ENCODE measurements around the gene LDLRAD2.
A peak's percentile ranks its signal among the peaks of the same experiment; 100 is the strongest.
"Not testable (repeated sequence)": the region's sequence is repeated elsewhere in the genome, so short reads cannot be mapped to it uniquely, and the experiment has no call there.

Gene LDLRAD2, protein sequence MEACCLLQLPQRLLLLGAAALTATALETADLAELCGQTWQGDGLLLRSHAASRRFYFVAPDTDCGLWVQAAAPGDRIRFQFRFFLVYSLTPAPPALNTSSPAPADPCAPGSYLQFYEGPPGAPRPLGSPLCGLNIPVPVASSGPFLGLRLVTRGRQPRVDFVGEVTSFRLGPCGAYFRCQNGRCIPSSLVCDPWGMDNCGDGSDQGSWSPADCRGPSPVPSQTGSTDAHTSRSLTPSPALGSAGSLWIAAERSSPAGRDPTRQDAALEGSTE

DNA sequence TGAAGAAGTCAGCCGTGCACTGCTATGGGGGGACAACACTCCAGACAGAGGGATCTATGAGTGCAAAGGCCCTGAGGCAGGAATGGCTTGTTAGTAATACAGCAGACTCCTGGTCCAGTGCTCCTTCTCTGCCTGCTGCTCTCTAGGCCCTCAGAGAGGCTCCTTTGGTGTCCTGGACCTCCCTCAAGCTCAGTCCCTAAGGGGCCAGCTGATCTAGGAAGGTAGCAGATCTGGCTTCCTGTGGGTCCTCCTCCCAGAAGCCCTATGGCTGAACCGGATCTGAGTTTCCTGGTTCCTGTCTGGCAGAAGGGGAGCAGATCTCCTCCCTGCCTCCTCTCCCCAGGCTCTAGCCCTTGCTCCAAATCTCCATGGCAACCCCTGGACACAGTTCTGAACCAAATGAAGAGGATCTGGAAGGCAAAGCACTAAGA lies at the start of gene LDLRAD2:
LDLRAD2 (plus strand) TSS at position 391 of the 431 bp plus-strand sequence. CDS start 187 bp downstream, outside the sequence.
- peak; percentile 28 for DNase-seq (ENCODE audit: low read depth)

DNA sequence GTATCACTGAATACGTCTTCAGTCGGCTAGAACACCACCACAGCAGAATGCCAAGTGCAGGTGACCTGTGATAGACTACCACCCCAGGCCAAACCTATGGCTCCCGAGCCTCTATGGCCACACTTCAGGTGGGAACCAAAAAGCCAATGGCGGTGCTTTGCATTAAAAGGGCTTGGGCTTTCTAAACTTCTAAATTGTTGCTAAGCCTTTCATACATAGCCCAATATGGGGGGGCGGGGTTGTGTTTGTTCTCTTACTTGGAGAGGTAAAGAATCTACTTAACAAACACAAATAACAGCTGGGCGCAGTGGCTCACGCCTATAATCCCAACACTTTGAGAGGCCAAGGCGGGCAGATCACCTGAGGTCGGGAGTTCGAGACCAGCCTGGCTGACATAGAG lies 48.8 kb upstream of the LDLRAD2 start:
- DNase-seq (ENCODE audit: low read depth): no peak

DNA sequence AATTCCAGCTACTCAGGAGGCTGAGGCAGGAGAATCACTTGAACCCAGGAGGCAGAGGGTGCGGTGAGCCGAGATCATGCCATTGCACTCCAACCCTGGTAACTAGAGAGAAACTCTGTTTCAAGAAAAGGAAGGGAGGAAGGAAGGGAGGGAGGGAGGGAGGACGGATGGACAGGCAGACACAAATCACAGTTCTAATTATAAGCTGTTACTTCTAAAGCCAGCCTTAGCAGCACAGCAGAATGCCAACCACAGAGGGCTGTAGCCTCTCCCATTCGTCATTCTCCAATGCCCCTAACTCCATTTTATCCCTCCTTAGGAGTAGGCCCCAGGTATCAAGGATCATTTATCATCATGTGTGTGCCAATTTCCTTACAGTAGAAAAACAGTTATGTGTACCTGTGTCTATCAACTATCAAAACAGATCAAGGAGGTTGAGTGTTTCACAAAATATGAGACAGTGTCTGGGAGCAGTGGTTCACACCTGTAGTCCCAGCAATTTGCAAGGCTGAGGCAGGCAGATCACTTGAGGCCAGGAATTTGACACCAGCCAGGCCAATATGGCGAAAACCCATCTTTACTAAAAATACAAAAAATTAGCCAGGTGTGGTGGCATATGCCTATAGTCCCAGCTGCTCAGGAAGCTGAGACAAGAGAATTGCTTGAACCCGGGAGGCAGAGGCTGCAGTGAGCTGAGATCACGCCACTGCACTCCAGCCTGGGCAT lies 48.2 kb upstream of the LDLRAD2 start:
- DNase-seq (ENCODE audit: low read depth): no peak

DNA sequence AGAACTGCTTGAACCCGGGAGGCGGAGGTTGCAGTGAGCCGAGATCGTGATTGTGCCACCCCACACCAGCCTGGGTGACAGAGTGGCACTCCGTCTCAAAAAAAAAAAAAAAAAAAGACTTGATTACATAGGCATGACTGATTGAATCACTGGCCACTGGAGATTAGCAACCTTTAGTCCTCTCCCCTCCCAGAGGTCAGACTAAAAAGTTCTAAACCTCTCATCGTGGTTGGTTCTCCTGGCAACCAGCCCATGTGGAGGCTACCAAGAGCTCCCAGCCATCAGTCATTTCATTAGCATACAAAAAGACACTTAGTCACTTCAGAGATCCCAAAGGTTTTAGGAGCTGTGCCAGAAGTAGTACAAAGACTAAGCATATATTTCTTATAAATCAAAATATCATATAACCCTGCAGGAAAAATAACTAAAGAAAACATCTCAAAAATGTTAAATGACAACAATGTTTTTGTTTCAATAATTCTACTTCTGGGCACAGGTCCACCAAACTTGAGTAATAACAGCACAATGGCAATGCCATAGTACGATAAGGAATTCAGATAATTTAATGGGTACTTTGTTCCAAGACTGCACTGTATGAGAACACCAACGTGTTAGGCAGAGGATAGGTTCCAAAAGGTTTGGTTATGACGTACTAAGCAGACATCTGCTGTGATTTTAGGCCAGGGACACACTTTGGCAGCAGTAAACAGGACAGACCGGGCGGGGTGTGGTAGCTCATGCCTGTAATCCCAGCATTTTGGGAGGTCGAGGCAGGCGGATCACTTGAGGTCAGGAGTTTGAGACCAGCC lies 47.2 kb upstream of the LDLRAD2 start:
- DNase-seq (ENCODE audit: low read depth): peak; percentile 90

DNA sequence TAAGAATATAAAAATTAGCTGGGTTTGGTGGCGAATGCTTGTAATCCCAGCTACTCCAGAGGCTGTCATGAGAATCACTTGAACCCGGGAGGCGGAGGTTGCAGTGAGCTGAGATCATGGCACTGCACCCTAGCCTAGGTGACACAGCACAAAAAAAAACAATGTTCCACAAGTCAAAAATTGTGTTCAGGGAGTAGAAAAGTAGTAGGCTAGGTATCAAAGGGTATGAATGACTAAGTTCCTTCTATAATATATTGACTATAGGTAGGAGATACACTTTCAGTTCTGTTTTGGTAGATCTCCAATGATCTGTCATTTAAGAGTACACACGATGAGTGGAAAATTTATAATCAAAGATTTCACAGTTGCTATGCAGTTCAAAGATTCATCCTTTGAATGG lies 45.9 kb upstream of the LDLRAD2 start:
- no peak for DNase-seq (ENCODE audit: low read depth)

DNA sequence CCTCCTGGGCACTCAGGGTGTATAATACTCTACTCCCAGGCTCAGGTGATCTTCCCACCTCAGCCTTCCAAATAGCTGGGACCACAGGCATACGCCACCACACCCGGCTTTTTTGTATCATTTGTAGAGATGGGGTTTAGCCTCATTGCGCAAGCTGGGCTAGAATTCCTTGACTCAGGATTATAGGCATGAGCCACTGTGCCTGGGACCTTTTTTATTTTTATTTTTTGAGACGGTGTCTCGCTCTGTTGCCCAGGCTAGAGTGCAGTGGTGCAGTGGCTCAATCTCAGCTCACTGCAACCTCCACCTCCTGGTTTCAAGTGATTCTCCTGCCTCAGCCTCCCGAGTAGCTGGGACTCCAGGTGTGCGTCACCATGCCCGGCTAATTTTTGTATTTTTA lies 45.0 kb upstream of the LDLRAD2 start:
- not testable (repeated sequence) for DNase-seq (ENCODE audit: low read depth)

DNA sequence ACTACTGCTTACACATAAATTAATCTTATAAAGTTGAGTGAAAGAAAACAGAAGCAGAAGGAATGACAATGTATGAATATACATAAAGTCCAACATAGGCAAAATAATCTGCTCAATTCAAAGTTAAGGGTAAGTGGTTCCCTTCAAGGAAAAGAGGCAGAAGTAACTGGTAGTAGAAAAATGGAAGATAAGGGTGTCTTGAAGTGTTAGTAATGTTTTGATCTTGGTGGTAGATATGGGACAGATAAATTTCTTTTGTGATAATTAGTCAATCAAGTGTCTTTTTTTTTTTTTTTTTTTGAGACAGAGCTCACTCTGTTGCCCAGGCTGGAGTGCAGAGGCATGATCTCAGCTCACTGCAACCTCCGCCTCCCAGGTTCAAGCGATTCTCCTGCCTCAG lies 41.9 kb upstream of the LDLRAD2 start:
- no peak for DNase-seq (ENCODE audit: low read depth)

DNA sequence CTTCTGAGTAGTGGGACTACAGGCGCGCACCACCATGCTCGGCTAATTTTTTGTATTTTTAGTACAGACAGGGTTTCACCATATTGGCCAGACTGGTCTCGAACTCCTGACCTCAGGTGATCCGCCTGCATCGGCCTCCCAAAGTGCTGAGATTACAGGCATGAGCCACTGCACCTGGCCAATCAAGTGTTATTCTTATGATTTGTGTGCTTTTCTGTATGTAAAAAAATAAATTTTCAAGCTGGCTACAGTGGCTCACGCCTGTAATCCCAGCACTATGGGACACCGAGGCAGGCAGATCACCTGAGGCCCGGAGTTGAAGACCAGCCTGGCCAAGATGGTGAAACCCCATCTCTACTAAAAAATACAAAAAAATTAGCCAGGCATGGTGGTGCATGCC lies 41.5 kb upstream of the LDLRAD2 start:
- not testable (repeated sequence) for DNase-seq (ENCODE audit: low read depth)

DNA sequence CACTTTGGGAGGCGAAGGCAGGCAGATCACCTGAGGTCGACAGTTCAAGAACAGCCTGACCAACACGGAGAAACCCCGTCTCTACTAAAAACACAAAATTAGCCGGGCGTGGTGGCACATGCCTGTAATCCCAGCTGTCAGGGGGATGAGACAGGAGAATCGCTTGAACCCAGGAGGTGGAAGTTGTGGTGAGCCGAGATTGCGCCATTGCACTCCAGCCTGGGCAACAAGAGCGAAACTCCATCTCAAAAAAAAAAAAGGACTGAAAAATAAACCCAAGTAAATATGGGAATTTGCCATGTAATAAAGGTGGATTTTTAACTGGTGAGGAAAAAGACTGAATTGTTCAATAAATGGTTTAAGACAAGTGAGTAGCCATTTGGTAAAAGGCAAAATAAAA lies 40.4 kb upstream of the LDLRAD2 start:
- not testable (repeated sequence) for DNase-seq (ENCODE audit: low read depth)

DNA sequence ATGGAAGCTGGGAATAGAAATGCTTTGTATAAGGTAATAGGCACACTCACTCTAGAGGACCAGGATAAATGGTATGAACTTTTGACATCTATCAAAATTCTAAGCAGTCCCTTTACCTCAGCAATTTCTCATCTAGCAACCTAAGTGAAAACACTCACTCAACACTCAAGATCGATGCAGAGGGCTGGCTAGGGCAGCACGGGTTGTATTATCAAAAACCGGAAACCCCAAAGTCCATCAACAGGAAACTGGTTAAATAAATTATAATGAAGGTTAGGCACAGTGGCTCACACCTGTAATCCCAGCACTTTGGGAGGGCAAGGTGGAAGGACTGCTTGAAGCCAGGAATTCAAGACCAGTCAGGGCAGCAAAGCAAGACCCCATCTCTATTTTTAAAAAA lies 38.5 kb upstream of the LDLRAD2 start:
- DNase-seq (ENCODE audit: low read depth): no peak

DNA sequence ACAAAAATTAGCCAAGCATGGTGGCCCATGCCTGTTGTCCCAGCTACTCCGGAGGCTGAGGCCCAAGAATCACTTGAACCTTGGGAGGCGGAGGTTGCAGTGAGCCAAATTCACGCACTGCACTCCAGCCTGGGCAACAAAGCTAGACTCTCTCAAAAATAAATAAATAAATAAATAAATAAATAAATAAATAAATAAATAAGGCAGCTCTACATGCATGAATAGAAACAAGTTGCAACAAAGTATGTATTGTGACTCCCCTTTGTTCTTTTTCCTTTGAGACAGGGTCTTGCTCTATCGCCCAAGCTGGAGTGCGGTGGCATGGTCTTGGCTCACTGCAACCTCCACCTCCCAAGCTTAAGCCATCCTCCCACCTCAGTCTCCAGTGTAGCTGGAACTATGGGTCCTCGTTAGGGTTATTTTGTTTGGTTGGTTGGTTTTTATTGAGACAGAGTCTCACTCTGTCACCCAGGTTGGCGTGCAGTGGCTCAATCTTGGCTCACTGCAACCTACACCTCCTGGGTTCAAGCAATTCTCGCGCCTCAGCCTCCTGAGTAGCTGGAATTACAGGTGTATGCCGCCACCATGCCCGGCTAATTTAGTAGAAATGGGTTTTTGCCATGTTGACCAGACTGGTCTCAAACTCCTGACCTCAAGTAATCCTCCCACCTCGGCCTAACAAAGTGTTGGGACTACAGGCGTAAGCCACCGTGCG lies 37.1 kb upstream of the LDLRAD2 start:
- no peak for DNase-seq (ENCODE audit: low read depth)

DNA sequence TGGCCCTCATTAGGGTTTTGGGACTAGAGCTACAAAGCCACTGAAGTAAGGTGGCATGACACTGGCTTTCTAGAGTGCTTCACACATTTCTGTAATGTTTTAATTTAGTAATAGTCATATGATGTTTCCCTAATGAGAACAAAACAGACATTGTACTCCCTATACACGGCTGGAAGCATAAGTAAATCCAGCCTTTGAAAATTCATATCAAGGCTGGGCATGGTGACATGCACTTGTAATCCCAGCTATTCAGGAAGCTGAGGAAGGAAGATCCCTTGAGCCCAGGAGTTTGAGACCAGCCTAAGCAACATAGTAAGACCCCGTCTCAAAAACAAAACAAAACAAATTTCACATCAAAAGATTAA lies 36.5 kb upstream of the LDLRAD2 start:
- DNase-seq (ENCODE audit: low read depth): no peak

DNA sequence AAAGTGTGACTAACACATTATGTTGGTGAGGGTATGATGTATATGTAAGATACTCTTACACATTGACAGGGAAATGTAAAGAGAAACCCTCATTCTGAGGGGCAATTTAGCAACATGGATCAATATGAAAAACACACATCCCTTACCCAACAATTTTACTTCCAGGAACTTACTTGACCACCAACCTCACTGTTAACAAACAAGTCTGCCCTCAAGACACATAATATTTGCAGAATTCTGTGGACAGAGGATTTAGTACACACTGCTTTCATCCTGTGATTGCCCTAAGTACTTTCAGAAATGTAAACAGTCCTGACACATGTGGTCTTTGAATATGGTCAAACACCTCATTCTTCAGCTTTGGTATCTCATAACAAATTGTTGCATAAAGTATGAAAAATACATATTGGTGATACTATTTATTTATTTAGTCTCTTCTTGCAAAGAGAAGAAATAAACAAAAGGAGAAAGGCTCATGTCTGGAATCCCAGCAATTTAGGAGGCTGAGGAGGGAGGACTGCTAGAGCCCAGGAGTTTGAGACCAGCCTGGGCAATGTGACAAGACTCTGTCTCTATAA lies 36.0 kb upstream of the LDLRAD2 start:
- no peak for DNase-seq (ENCODE audit: low read depth)

DNA sequence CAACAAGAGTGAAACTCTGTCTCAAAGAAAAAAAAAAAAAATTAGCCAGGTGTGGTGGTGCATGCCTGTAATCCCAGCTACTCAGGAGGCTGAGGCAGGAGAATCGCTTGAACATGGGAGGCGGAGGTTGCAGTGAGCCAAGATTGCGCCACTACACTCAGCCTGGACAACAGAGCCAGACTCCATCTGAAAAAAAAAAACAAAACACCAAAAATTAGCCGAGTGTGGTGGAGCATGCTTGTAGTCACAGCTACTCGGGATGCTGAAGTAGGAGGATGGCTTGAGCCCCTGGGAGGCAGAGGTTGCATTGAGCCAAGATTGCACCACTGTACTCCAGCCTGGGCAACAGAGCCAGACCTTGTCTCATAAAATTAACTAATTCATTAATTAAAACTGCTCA lies 35.1 kb upstream of the LDLRAD2 start:
- DNase-seq (ENCODE audit: low read depth): not testable (repeated sequence)

DNA sequence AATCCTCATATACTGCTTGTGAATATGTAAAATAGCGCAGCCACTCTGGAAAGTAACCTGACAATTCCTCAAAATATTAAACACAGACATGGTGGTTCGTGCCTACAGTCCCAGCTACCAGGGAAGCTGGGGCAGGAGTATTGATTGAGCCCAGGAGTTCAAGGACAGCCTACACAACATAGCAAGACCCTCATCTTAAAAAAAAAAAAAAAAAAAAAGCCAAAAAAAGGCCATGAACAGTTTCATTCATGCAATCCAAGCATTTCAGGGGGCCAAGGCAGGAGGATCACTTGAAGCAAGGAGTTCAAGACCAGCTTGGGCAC lies 33.7 kb upstream of the LDLRAD2 start:
- no peak for DNase-seq (ENCODE audit: low read depth)

DNA sequence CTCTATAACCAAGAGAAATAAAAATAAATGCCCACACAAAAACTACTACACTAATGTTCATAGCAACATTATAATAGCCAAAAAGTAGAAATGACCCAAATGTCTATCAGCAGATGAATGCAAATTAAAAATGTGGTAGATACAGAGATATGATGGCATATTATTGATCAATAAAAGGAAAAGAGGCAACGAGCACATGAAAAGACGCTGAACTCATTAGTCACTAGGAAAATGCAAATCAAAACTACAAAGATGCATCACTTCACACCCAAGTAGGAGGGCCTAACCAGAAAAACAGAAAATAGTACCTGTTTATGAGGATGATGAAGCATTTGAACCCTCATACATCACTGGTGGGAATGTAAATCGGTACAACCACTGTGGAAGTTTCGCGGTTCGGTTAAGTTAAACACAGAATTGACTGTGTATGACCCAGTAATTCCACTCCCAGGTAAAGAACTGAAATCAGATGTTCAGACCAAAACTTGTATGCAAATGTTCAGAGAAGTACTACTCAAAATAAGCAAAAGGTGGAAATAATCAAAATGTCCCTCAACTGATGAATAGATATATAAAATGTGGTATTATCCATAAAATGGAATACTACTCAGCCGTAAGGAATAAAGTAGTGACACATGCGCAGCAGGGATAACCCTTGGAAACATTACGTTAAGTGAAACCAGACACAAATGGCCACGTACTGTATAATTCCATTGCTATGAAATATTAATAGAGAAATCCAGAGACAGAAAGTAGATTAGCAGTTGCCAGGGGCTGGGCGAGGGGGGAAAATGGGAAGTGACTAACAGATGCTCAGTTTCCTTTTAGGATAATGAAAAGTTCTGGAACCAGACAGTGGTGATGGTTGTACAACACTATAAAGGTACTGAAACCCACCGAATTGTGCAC lies 32.2 kb upstream of the LDLRAD2 start:
- no peak for DNase-seq (ENCODE audit: low read depth)

DNA sequence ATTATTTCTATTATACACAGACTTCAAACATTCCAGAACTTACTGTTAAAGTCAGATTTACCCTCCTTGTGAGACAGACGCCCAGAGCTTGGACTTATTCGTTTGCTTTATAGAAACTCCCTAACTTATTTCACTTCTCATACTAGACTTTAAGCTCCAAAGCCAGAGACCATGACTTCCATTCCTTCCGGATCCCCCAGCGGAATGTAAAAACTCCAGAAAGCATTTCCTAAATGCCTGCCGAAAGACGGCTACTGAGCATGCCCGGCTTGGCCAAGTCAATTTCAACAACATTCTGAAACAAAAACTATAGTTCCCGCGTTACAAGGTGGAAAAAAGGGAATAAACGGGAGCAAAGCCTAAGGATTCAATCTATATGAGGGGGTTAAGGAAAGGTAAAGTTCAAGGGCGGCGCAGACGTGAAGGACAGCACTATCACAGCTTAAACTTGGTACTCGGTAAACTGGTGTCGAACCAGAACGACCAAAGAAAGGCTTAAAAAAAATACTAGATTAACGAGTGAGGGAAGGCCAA lies 30.2 kb upstream of the LDLRAD2 start:
- DNase-seq (ENCODE audit: low read depth): peak; percentile 12

DNA sequence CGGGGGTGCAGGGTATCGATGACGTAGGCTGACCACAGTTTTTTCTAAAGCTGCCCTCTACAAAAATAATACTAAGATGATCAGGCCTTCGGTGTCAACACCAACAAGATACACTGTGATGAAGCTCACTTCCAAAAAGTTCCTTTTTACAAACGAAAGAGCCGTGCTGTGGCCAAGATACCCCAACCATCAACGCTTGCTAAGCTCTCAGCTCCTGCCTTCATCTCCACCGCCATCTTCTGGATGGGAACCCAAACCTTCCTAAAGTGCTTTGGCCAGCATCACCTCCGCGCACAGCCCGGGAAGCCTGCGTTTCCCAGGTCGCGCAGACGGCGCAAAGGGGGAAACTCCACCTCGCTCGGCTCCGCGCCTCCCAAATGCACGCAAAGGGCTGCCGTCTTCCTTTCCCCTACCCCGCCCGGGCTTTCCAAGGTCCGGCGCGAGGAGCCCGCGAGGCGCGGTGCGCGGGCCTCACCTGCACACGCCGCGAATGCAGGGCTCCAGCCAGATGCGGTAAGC lies 29.7 kb upstream of the LDLRAD2 start:
- peak; percentile 44 for DNase-seq (ENCODE audit: low read depth)

DNA sequence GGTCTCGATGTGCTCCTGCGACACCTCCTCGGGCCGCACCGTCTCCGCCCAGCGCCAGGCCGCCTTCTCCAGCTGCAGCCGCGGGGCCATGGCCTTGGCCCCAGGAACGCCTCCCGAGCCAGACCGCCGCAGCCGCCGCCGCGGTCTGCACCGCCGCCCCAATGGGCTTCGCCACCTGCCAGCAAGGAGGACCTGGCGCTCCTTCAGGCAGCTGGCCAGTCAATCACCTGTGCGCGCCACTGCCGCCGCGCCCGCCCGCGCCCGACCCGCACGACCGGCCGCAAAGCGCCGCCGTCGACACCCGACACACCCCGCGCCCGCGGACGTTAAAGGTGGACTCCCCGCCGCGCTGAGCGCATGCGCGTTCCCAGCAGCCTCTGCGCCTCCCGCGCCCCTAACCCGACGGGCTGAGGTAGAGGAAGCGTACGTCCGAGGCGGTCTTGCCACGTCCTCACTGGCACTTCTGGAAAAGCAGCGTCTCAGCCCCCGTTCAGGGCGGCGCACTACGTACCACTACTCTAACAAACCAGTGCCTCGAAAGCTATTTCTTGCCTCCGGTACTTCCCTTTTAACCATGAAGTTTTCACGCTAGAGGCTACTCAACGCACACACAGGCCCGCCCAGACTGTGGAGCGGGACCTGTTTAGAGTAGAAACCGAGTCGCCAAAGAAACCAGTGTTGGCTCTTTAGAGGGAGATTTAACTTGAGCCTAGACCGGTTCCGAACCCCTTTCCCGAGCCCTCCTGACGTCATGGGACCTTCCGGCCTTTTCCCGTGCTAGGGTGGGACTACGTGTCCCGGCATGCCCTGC lies 29.0 kb upstream of the LDLRAD2 start, which contains the start of gene USP48:
USP48 (minus strand) TSS at position 282 of the 811 bp plus-strand sequence; CDS start at position 90, 192 bp downstream.
- peak; percentile 94 for DNase-seq (ENCODE audit: low read depth)
